ENCODE data around the gene ESR2.

- TF ChIP-seq CTCF (IDR thresholded peaks at IDR 0.05; ENCODE audit: insufficient read depth, low read length, poor library complexity, severe bottlenecking) (no peak), EZH2phosphoT487 (conservative IDR thresholded peaks at IDR 0.05; ENCODE audit: low read length) (no peak)
Measured at GRCh38 chr14:64195199-64195598, 99.0 kb downstream of the ESR2 start.

Measured in SU-DHL-6 (cell line).